RWPE2 (cell line): ENCODE data around the gene ZMYND10.
"Not testable (repeated sequence)": the region's sequence is repeated elsewhere in the genome, so short reads cannot be mapped to it uniquely, and the experiment has no call there.

Source experiments
- ATAC-seq: fragments of 200-7000 bp; cut with Tn5 transposase; 3 replicates; pipeline ENCODE4 v1.9.1; 2021; ENCODE audit warnings: low read depth
- DNase-seq: peaks from one replicate; pipeline ENCODE4 v3.0.0-alpha.2; 2020; ENCODE audit warnings: low spot score
- H3K27ac ChIP-seq: fragments of 450-650 bp; 2 replicates; pipeline ENCODE4 v1.5.1; 2017; ENCODE audit warnings: mild to moderate bottlenecking; ENCODE audit not compliant: poor library complexity, severe bottlenecking
- H3K27me3 ChIP-seq: fragments of 250-450 bp; sonication (Bioruptor Pico); 2 replicates; pipeline ENCODE4 v1.5.1; 2021; ENCODE audit warnings: mild to moderate bottlenecking, moderate library complexity; ENCODE audit not compliant: insufficient read depth, poor library complexity, severe bottlenecking
- H3K36me3 ChIP-seq: fragments of 250-450 bp; sonication (Bioruptor Pico); 2 replicates; pipeline ENCODE4 v1.5.1; 2020; ENCODE audit warnings: low read depth, mild to moderate bottlenecking, moderate library complexity
- H3K4me1 ChIP-seq: fragments of 250-450 bp; sonication (Bioruptor Pico); 2 replicates; pipeline ENCODE4 v1.5.1; 2021; ENCODE audit warnings: mild to moderate bottlenecking, moderate library complexity; ENCODE audit not compliant: insufficient read depth, poor library complexity, severe bottlenecking
- H3K4me3 ChIP-seq: fragments of 250-450 bp; sonication (Bioruptor Pico); 2 replicates; pipeline ENCODE4 v1.5.1; 2021; ENCODE audit warnings: mild to moderate bottlenecking, moderate library complexity; ENCODE audit not compliant: severe bottlenecking
- H3K9me3 ChIP-seq: fragments of 250-450 bp; sonication (Bioruptor Pico); 2 replicates; pipeline ENCODE4 v1.5.1; 2021; ENCODE audit warnings: mild to moderate bottlenecking, moderate library complexity; ENCODE audit not compliant: severe bottlenecking
- CTCF ChIP-seq: fragments of 450-650 bp; IDR thresholded peaks from one replicate; pipeline ENCODE4 v1.5.1; 2017; ENCODE audit warnings: mild to moderate bottlenecking, moderate library complexity; ENCODE audit not compliant: poor library complexity, severe bottlenecking

Gene ZMYND10

GRCh38 chr3:50317300-50317699, 28.2 kb downstream of the ZMYND10 start:
- no peaks in the 10 kb centered on the region for H3K9me3 ChIP-seq
- ATAC-seq = no peak
- no peaks in the 10 kb centered on the region for H3K27me3 ChIP-seq
- H3K4me1 ChIP-seq = peaks cover 19% of the 10 kb centered on the region
- H3K36me3 ChIP-seq = peaks cover 36% of the 10 kb centered on the region
- H3K27ac ChIP-seq = peak overlapping the region; percentile 87
- no peak for TF ChIP-seq CTCF
- DNase-seq = peak; percentile 73
- H3K4me3 ChIP-seq = no peak overlapping the region

GRCh38 chr3:50316657-50317242, 28.8 kb downstream of the ZMYND10 start:
- Histone ChIP-seq H3K27ac (peak overlapping the region; percentile 87), H3K9me3 (no peaks in the 10 kb centered on the region), H3K4me3 (no peak overlapping the region), H3K36me3 (peaks cover 36% of the 10 kb centered on the region), H3K27me3 (no peaks in the 10 kb centered on the region), H3K4me1 (peaks cover 19% of the 10 kb centered on the region)
- peak; percentile 88 for ATAC-seq
- TF ChIP-seq CTCF = no peak
- DNase-seq = peak; percentile 99

- no peak overlapping the region for H3K4me3 ChIP-seq
- no peak for TF ChIP-seq CTCF
- ATAC-seq = no peak
- DNase-seq = peak; percentile 37
- peaks cover 24% of the 10 kb centered on the region for H3K4me1 ChIP-seq
- peaks cover 35% of the 10 kb centered on the region for H3K36me3 ChIP-seq
- H3K27ac ChIP-seq = peak overlapping the region; percentile 87
- H3K9me3 ChIP-seq = no peaks in the 10 kb centered on the region
- H3K27me3 ChIP-seq = no peaks in the 10 kb centered on the region
These were observed 30.7 kb downstream of the ZMYND10 start for GRCh38 chr3:50314816-50315215.

GRCh38 chr3:50314342-50314741, 31.2 kb downstream of the ZMYND10 start:
- peak overlapping the region; percentile 5 for H3K27ac ChIP-seq

GRCh38 chr3:50312041-50312440, 33.5 kb downstream of the ZMYND10 start:
- H3K9me3 ChIP-seq = peaks cover 18% of the 10 kb centered on the region
- DNase-seq, H3K4me3 ChIP-seq, H3K27me3 ChIP-seq, H3K27ac ChIP-seq, ATAC-seq: not testable (repeated sequence)
- peaks cover 11% of the 10 kb centered on the region; the same call in 1 of the 2 replicates for H3K36me3 ChIP-seq
- H3K4me1 ChIP-seq = peaks cover 18% of the 10 kb centered on the region

More at GRCh38 chr3:50314342-50314741, 31.2 kb downstream of the ZMYND10 start:
- no peaks in the 10 kb centered on the region for H3K27me3 ChIP-seq
- H3K36me3 ChIP-seq = peaks cover 30% of the 10 kb centered on the region
- no peak for DNase-seq
- ATAC-seq = no peak
- H3K9me3 ChIP-seq = no peaks in the 10 kb centered on the region
- no peak for TF ChIP-seq CTCF
- H3K4me1 ChIP-seq = peaks cover 29% of the 10 kb centered on the region
- no peak overlapping the region for H3K4me3 ChIP-seq
